NCI-H226 (cell line): ENCODE results near the gene SLC15A5.

Experiments
- DNase-seq: peaks from one replicate; pipeline ENCODE4 v3.0.0-alpha.2; 2015

Gene SLC15A5

GRCh38 chr12:16171348-16171747, 106.1 kb downstream of the SLC15A5 start:
- no peak for DNase-seq

DNA sequence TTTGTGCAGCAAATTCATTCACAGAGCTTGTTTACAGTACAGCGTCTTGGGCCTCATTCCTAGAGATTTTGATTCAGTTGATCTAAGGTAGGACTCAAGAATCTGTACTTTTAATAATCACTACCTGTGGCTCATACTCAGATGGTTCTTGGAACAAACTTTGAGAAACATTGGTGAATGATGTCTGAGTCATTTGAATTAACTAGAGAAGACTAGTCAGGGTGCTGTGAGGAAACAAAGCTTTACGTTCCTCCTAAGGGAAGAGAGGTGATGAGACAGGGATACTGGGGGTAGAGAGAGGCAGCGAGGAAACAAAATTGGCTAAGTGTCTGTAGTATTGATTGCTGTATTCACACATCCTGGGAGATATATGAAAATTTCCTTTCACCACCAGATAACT, 109.4 kb downstream of the SLC15A5 start:
- DNase-seq, result no peak

DNA sequence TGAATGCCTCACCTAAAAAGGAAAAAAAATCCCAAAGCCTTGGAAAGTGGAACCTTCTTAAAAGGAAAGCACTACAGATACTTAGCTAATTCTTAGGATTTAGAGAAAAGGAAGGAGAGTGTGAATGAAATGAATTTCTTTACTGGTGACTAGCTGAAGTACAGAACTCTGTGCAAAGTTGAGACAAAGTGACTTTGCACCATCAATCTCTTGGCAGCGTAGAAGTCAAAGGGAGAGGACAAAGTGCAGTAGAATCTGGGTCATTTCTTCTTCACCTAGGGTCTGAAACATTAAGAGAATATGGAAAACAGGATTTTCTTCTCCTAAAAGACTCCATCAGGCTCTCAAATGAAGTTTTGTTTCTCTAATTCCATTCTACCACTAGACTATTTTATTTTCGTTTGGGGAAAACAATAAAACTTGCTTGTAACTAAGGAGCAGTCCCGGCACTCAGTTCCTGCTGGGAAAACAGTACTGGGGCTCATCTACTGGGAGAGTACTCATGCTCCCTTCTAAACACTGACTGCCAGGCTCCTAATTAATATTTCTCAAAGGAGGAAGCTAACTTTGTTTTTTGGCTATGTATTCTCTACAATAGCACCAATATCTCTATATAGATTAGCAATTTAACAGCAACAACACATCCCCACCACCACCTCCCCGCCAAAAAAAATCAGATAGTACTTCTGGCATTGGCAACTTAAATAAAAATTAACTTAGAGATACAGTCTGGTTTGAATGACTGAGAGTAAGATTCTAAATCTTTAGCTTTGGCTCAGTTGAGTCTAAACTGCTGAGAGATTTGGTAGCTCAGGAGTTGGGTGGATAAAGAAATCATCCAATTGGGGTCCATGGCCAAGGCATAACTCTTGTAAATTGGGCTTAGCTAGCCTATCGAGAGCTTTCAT, 110.7 kb downstream of the SLC15A5 start:
- no peak for DNase-seq

GRCh38 chr12:16165506-16165905, 112.0 kb downstream of the SLC15A5 start:
- no peak for DNase-seq

GRCh38 chr12:16163901-16164300, 113.6 kb downstream of the SLC15A5 start:
- no peak for DNase-seq

DNA sequence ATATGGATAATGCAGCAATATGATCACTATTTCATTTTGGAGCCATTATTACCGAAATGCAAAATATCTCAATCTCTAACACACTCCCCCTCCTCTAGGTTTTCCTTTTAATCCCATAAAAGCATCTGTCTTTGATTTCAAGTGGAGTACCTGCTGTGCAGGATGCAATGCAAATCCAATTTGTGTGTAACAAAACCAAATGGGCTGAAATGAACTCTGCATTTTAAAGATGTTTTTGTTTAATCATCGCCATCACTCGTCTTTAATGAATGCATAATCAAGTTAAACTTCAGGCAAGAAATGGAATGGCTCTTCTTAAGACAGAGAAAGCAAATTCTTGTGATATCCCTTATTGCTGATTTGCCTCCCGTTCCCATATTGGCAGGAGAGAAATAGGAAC, 114.3 kb downstream of the SLC15A5 start:
- DNase-seq, result no peak

GRCh38 chr12:16159571-16159970, 117.9 kb downstream of the SLC15A5 start:
- no peak for DNase-seq

DNA sequence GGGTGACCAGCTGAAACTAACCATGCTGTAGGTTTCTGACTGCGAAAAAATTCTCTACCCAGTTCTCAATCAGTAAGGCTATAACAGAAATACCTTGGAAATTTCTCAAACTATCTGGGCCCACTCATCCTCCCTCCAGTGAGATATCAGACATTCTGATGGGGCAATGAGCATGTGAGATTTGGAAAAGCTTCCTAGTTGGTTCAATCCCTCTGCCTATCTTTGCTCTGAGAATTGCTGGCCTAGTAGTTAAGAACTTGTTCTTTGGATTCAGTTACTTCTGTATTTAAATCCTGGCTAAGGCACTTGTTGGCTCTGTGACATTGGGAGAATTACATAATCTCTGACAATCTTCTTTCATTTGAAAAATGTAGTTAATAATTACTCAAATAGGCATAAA, 119.4 kb downstream of the SLC15A5 start:
- no peak for DNase-seq

- no peak for DNase-seq
Measured at GRCh38 chr12:16155938-16156337, 121.5 kb downstream of the SLC15A5 start.

DNA sequence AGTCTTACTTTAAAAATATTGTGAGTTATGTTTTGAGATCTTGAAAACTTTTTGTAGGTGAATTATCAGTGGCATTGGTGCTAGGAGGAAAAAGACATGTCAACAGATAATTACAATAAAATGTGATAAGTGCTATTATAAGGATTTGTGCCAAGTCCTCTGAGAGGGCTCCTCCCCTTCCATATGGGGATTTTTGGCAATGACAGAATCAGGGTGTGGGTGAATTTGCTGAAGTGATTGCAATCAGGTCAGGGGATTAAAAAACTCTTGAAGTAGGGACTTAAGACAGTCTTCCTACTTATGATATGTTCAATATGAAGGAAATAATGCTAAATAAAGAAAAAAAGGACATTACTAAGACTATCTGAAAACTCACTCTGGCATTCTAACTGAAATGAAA, 122.5 kb downstream of the SLC15A5 start:
- DNase-seq, result no peak

DNA sequence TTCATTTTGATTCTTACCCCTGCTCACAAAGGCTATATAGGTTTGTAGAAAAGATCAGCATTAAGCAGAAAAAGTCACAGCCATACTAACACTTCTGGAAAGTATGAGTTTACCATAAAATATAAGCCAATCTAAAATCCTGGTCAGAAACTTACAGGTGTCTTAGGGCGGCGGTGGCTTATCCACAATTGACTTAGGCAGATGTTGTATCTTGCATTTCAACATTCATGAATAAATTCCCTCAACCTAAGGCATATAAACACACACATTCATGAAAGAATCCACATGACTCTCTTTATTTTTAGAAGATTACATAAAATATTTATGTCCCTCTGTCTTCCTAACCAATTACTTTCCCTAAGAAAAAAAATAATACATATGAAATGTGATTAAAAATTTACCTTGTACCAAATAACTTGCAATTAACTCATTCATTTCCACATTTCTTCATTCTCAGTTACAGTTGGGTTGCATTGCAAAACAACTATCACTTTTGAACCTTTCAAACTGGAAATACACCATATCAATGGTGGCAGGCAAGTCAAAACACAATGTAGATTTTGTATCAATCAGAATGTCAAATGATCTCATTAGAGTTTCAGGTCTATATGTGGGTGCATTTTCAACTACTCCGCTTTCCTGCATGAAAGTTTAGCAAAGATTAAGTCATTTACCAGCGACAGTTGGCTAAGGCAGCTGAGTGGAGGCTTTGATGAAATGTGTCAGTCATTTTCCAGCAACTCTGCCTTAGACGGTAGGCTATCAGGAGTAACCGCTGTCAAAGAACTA, 124.4 kb downstream of the SLC15A5 start:
- DNase-seq, result no peak

DNA sequence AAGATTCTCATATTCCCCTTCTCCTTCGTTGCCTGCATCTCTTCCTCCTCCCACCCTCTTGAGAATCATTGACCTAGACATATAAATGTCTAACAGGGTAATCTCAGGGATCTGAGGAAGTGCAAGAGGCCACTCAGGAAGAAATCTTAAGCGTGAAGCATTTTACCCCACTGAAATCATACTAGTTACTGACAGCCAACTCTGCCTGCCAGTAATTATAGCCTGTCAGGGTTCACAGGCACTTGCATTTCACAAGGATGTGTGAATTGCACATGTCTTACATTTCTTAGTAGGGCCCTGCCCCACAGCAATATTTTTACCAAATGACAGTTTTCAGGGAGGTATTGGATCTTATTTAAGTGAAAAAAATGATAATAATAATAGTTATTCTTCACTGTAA, 127.2 kb downstream of the SLC15A5 start:
- DNase-seq, result no peak

DNA sequence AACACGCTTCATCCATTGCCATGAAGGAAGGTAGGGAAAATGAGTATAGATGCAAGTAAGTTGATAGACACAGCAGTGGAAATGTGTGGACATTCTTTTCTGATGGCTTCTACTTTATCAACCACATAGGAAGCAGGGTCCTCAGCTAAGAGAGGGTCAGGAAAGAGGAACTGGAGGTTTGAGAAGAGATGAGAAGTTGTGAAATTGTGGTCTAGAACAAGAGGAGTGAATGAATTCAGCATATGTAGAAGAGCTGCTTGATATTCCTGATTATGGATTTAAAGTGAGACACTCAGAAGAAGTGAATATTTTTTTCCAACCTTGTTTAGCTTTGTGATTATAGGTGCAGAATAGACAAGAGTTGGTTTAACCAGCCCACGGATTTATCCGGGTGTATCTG, 128.5 kb downstream of the SLC15A5 start:
- no peak for DNase-seq
